ENCODE data around the gene MAST4. TPM values are rescaled to one million over a fixed set of nuclear protein-coding genes. Genes with fewer than 3 reads are reported as not detected.

Gene MAST4
- total RNA-seq, 4 donors from 2014 or later, result 19.5 to 44.1 (median 24.1) TPM

- TF ChIP-seq EP300 (IDR thresholded peaks at IDR 0.05), result no peak
- no peak for TF ChIP-seq CTCF (IDR thresholded peaks at IDR 0.05)
- no peak for TF ChIP-seq POLR2A (IDR thresholded peaks at IDR 0.05)
- Histone ChIP-seq H3K9me3 (no peaks in the 10 kb centered on the region), H3K4me3 (no peak overlapping the region), H3K36me3 (peaks cover 0 to 9% (median 0%) of the 10 kb centered on the region in 3 donors), H3K27ac (no peak overlapping the region), H3K4me1 (no peaks in the 10 kb centered on the region), H3K27me3 (no peaks in the 10 kb centered on the region)
- WGBS, 2 donors, result 97% methylated on average over 1 of the region's 1 CpG
- no peak for DNase-seq (ENCODE audit: low spot score in 2 of 2)
Measured at GRCh38 chr5:67111779-67112178, 515.6 kb downstream of the MAST4 start.

GRCh38 chr5:67115246-67115645 is 519.1 kb downstream of the MAST4 start:
- 74 to 82% methylated on average over 3 of the region's 3 CpGs for WGBS, 2 donors
- H3K27me3 ChIP-seq, result no peaks in the 10 kb centered on the region
- no peaks in the 10 kb centered on the region for H3K9me3 ChIP-seq
- H3K4me1 ChIP-seq, result no peaks in the 10 kb centered on the region
- H3K36me3 ChIP-seq, result peaks cover 0 to 9% (median 0%) of the 10 kb centered on the region in 3 donors
- H3K27ac ChIP-seq, result no peak overlapping the region
- TF ChIP-seq EP300 (IDR thresholded peaks at IDR 0.05) (no peak), POLR2A (IDR thresholded peaks at IDR 0.05) (no peak), CTCF (IDR thresholded peaks at IDR 0.05) (no peak)
- H3K4me3 ChIP-seq, result no peak overlapping the region
- DNase-seq (ENCODE audit: low spot score in 2 of 2), result no peak

- WGBS, 2 donors, result 97 to 98% methylated on average over 3 of the region's 3 CpGs
- TF ChIP-seq CTCF (IDR thresholded peaks at IDR 0.05) (no peak), POLR2A (IDR thresholded peaks at IDR 0.05) (no peak), EP300 (IDR thresholded peaks at IDR 0.05) (no peak)
- H3K4me1 ChIP-seq, result no peaks in the 10 kb centered on the region
- DNase-seq (ENCODE audit: low spot score in 2 of 2), result no peak
- H3K27ac ChIP-seq, result no peak overlapping the region
- no peaks in the 10 kb centered on the region for H3K9me3 ChIP-seq
- no peaks in the 10 kb centered on the region for H3K27me3 ChIP-seq
- H3K4me3 ChIP-seq, result no peak overlapping the region
- peaks cover 0 to 9% (median 0%) of the 10 kb centered on the region in 3 donors for H3K36me3 ChIP-seq
Measured at GRCh38 chr5:67115817-67116216, 519.6 kb downstream of the MAST4 start.

GRCh38 chr5:67118050-67118620 is 521.9 kb downstream of the MAST4 start:
- DNase-seq (ENCODE audit: low spot score in 2 of 2), result no peak
- no peaks in the 10 kb centered on the region for H3K27me3 ChIP-seq
- H3K9me3 ChIP-seq, result no peaks in the 10 kb centered on the region
- H3K4me1 ChIP-seq, result no peaks in the 10 kb centered on the region
- H3K27ac ChIP-seq, result no peak overlapping the region
- H3K36me3 ChIP-seq, result no peaks in the 10 kb centered on the region
- 90 to 95% methylated on average over 4 of the region's 4 CpGs for WGBS, 2 donors
- H3K4me3 ChIP-seq, result no peak overlapping the region
- no peak for TF ChIP-seq POLR2A (IDR thresholded peaks at IDR 0.05)
- no peak for TF ChIP-seq CTCF (IDR thresholded peaks at IDR 0.05)
- TF ChIP-seq EP300 (IDR thresholded peaks at IDR 0.05), result no peak

- no peak overlapping the region for H3K27ac ChIP-seq
- DNase-seq (ENCODE audit: low spot score in 2 of 2), result no peak
- 94 to 96% methylated on average over 1 of the region's 1 CpG for WGBS, 2 donors
- H3K36me3 ChIP-seq, result peaks cover 0 to 6% (median 0%) of the 10 kb centered on the region in 3 donors
- TF ChIP-seq CTCF (IDR thresholded peaks at IDR 0.05) (no peak), POLR2A (IDR thresholded peaks at IDR 0.05) (no peak), EP300 (IDR thresholded peaks at IDR 0.05) (no peak)
- H3K4me3 ChIP-seq, result no peak overlapping the region
- H3K4me1 ChIP-seq, result no peaks in the 10 kb centered on the region
- H3K9me3 ChIP-seq, result no peaks in the 10 kb centered on the region
- H3K27me3 ChIP-seq, result no peaks in the 10 kb centered on the region
Measured at GRCh38 chr5:67119010-67119409, 522.8 kb downstream of the MAST4 start.

All from tibial nerve (tissue), 4 donors.